Measurements from ENCODE around the gene GRID2IP.

DNA sequence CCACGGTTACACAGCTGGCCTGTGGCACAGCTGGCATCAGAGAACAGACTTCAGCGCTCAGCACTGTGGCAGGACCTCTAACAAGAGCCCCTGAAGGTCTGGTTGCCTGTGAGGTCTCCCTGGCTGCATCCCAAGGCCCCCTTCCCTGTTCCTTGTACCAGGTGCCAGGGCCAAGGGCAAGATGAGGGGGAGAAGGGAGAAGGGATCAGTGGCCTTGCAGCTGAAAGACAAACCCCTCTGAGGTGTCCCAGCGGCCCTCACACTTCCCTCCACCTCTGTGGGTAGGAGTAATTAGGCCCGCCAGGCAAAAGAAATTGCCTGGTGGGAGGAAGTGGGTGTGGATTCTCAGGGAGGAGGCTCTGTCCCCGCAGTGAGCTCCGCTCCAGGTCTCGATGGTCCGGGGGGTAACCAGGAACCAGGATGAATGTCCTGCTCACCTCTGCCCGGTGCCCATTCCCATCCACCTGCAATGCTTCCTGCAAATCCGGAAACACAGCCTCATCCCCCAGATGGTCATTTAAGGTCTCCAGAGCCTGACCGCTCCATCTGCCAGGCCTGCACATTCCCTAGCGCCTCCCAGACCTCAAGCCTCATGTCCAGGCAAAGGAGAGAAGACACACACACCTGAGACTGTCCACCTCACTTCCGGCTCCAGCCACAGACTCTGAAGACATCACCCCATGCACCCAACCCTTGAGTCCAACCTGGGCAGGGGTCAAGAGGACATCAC, 22.7 kb downstream of the GRID2IP start:
- TF ChIP-seq, protein P1, sequence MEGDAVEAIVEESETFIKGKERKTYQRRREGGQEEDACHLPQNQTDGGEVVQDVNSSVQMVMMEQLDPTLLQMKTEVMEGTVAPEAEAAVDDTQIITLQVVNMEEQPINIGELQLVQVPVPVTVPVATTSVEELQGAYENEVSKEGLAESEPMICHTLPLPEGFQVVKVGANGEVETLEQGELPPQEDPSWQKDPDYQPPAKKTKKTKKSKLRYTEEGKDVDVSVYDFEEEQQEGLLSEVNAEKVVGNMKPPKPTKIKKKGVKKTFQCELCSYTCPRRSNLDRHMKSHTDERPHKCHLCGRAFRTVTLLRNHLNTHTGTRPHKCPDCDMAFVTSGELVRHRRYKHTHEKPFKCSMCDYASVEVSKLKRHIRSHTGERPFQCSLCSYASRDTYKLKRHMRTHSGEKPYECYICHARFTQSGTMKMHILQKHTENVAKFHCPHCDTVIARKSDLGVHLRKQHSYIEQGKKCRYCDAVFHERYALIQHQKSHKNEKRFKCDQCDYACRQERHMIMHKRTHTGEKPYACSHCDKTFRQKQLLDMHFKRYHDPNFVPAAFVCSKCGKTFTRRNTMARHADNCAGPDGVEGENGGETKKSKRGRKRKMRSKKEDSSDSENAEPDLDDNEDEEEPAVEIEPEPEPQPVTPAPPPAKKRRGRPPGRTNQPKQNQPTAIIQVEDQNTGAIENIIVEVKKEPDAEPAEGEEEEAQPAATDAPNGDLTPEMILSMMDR (IDR thresholded peaks at IDR 0.05): no peak
- TF ChIP-seq ZFX (IDR thresholded peaks at IDR 0.05; ENCODE audit: borderline replicate concordance): no peak

Measured in 22Rv1 (cell line).